Ramos (cell line): ENCODE data around the gene RNF126.

Experiments used
- in situ Hi-C: fragments of 300-500 bp; cut with MboI; formaldehyde crosslinking; loops from one replicate; pipeline ENCODE4 v1.14.3; 2022; ENCODE audit warnings: low sequenced_read_pairs; ENCODE audit not compliant: unreplicated experiment

The RNF126 gene

DNA sequence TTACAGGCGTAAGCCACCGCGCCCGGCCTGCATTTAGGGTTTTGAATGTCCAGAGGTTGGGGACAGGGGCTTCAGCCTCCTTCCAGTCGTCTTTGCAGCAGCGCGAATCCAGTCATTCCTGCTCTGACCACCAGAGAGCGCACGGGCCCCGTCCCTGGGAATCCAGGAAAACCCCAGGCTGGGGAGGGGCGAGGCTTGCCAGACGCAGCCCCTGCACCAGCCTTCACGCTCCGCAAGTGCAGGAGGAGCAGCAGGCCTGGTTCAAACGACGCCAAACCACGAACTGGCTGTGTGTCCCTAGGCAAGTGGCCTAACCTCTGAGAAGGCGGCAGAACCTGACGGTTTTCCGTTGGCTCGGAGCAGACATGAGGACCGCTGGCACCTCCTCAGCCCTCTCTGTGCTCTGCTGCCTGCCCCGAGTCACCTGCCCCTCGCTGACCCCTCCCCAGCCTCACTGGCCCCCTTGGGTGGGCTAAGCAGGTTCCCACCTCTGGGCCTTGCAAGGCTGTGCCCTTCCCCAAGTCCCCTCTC lies 2.0 kb upstream of the RNF126 start:
- in situ Hi-C loops, result loop anchor here (5.0 kb wide), 1 partner anchor 67 kb away; no protein-coding TSS in a partner anchor

DNA sequence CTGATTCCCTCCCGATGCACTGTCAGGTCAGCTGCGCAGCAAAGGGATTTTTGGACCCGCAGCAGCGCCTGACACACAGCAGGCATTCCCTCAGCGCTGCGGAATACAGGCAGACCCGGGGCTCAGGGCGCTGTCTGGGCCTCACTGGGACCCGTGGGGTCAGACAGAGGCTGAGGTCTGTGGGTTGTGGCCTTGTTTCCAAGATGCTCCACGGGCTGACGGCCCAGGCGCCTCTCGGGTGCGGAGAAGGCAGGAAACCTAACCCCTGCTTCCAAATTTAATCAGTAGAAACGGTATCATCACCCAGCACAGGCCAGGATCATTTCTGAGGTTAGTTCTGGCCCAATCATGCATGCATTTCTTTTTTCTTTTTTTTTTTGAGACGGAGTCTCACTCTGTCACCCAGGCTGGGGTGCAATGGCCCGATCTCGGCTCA lies 686 bp upstream of the RNF126 start:
- in situ Hi-C loops, result no loop called here

DNA sequence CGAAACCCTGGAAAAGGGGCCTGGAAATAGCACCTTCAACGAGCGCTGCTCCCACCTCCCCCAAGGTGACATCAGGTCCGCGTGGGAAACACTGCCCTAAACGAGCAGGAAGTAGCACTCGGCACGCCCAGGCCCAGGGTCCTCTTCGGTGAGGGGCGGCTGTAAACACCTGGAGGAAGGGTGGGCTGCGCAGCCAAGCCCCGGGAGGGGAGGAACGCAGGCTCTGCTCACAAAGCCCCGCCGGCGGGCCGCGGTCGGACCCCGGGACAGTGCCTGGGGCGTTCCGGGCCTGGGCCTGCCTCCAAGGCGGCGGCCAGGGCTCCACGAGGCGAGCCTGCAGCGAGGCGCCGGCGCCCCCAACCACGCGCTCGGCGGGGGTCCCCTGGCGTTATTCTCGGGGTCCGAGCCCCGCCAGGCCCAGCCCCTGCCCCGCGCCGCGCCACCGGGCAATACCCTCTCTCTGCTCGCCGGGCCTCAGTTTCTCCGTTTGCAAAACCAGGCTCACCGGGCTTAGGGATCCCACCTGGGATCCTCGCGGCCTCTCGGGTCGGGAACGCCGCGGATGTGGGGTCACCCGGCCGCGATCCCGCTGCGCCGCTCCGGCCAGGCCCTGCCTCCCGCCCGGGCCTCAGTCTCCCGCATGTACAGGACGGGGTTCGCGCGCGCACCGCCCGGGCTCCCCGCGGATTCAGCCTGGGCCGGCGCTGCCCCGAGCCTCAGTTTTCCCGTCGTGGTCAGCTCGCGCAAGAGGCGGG lies 630 bp downstream of the RNF126 start:
- in situ Hi-C loops, result no loop called here

DNA sequence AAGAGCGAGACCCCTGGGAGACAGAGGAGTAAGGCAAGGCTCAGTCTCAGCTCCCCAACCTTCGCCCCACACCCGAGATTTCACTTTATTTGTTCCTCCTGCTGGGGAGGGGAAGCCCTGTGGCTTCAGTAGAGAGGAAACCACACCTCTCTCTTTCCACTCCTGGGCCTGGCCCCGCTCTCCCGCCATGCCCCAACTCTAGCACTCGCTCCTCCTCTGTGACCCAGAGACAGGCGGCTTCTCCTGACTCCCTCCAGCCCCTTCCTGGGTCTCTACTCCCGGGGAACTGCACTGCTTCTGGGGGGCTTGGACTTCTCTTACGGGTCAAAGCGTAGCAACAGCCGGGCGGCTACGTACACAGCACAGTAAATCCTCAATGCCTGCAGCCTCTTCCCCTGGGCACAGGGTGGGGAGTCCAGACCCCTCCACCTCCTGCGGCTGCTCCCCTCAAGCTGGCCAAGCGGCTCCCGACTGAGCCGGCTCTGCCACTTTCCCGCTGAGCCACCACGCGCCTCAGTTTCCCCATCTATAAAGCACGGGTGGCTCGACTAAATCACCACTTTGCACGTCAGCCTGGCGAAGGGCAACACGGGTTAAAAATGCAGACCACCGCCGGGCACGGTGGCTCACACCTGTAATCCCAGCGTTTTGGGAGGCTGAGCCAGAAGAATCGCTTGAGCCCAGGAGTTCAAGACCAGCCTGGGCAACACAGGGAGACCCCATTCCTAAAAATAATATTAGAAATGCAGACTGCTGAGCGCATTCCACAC lies 1.4 kb downstream of the RNF126 start:
- in situ Hi-C loops, result no loop called here

DNA sequence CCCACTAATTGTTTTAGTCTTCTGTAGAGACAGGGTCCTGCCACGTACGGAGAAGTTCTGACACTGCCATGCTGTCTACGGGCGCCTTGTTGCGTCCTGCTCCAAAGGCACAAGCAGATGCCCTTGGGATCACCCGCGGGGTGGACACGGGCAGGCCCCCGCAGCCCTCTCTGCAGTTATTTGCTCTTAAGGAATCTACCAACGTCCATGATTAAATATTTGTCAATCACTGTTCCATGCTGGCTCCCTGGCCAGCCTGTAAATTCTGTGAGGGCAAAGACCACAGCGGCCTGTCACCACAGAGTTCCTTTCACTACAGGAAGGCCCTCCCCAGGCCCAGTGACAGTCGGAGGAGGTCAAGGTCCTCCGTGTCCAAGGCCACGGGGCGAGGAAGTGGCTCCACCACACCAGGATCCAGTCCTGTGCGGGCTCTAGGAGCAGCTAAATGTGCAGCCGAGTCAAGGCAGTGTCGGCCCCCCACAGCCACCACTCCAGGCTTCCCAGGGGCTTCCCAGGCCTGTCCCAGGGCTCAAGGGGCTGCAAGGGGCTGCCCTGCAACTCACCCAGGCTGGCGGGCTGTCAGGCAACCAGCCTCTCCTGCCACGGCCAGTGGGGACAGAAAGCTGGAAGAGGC lies 2.1 kb downstream of the RNF126 start:
- in situ Hi-C loops, result no loop called here

DNA sequence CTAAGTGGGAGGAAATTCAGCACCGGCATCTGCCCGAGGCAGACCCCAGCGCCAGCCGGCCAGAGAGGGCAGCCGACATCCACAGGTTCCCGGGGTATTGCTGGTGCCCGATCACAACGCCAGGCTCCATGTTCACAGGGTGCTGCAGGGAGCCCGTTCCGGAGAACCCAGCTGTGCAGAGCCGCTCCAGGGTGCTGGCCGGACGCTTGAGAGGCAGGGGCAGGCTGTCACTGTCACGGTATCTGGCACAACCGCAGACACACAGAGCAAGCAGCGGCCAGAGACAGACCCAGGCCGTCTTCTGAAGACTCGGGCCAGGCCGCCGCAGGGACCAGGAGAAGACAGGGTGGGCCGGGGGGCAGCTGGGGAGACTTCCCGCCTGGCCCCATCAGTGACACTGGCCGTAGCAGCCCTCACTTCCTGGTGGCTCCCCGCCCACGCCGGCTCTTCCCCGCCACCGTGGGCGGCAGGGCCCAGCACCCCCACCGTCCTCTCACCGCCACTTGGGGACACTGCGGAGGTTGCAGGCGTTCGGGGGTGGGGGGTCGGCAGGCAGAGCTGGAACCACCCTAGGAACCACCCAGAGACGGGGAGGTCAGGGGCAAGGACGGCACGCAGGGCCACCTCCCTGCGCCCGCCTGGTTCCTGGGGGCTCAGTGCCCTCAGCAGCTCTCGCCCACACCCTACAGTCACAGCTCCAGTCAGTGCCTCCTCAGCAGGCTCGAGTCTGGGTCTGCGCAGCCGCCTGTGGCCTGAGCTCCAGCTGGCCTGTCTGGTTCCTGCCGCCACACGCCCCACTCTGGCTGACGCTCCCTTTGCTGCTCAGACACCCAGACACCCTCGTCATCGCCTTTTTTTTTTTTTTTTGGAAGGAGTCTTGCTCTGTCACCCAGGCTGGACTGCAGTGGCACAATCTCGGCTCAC lies 3.8 kb downstream of the RNF126 start:
- in situ Hi-C loops, result no loop called here

DNA sequence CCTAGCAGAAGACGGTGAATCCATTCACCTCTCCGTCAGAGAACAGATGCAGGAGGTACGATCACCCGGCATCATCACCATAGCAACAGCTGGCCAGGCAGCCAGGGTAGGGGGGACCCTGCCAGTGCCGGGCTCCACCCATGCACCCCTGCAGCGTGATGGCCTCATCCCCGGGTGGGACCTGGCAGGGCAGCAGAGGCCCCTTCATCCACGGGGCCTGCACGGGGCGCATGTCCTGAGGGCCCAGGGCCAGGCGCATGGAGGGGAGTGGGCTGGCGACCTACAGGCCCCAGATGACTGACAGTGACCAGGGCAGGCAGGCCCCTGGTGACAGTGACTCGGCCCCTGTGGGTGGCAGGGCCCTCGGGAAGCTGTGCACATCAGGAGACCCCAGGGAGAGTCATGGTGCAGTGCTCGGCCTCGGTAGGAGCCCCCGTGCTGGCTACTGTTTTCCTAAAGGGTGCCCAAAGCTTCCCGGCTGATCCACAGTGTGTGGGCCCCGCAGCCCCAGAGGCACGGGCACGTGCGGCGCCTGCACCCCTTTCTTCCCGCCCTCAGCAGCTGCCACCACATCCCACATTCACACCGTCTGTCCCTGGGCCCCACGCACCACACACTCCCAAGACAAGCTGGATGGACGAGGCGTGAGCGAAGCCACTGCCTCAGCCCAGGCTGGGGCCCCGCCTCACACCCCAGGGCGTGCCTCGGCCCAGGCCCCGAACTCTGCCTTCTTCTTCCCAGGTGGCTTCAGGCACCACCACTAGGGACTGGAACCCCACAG lies 4.8 kb downstream of the RNF126 start:
- in situ Hi-C loops, result no loop called here

DNA sequence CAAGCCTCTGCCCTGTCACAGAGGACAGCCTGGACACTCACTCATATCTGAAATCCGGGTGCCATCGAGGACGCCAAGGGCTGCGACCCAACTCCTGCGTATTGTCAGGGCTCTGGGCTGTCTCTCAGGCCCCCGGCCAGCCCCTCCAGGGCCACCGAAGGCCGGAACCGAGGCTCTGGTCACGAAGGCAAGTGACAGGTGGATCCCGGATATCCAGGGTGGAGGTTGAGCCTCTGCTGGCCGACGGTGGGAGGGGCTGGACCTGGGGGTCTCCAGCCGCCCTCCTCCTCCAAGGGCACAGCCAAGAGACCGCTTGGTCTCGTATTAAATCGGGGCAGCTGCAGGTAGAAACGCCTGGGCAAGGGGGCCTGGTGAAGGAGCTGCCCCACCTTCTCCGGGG lies 5.4 kb downstream of the RNF126 start:
- in situ Hi-C loops, result no loop called here

DNA sequence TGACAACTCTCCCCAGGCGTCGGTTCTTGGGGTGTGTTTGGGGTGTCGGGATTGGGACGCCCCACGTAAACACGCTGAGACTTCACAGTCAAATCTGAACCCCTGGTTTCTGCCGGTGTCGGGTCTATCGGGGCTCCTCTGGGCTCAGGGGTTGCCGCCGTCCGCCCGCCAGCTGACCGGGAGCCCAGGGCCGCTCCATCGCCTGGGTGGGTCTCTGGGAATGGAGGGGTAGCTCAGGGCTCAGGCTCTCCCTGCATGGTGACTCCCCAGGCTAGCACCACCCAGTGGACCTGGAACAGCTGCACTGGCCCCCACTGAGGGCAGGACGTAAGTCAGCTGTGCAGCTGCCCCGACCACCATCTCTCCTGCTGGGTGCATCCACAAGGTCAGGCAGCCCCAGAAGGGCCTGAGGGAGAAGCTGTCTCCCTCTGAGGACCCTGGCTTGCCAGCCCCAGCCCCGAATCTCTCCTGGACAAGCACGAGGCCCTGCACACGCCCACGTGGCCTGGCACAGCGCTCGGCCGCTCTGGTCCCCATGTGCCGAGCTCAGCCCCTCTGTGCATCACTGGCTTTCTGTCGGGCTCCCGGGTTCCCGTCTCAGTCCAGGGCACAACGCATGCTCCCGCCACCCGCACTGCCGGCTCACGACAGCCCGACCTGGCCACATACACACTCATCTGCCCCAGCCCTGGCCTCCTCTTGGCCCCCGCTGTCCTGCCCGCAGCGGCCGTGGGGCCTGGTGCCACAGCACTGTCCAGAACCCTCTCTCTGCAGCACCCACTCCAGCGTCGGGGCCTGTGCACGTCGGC lies 6.1 kb downstream of the RNF126 start:
- in situ Hi-C loops, result no loop called here

DNA sequence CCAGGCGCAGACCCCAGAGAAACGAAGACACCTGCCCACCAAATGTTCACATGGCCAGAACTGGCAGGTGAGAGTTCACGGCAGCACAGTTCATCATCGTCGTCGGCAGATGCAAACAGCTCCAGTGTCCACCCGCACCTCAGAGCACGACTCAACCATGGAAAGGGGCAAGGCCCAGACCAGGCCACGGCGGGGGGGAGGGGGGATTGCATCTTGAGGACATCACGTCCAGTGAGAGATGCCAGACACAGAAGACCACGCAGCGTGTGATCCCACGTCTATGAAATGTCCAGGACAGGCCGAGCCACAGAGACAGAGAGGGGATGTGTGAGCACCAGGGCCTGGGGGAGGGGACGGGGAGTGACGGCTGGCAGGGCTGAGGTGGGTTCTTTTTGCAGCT lies 7.3 kb downstream of the RNF126 start:
- in situ Hi-C loops, result no loop called here

DNA sequence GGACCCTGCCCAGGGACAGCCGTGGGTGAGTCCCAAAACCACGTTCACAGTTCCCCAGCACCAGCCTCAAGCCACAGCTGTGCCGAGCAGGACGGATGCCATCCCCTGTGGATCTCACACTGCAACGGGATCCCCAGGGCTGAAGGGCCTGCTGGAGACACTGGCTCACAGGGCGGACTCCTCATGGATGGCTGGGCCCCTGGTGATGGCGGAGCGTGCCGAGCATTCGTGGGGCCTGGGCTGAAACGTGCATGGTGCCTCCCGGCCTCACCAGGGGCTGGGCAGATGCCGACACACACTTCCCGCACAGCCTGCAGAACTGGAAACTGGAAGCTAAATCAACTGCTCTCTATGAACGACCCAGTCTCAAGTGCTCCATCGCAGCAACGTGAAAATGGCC lies 9.6 kb downstream of the RNF126 start:
- in situ Hi-C loops, result no loop called here

DNA sequence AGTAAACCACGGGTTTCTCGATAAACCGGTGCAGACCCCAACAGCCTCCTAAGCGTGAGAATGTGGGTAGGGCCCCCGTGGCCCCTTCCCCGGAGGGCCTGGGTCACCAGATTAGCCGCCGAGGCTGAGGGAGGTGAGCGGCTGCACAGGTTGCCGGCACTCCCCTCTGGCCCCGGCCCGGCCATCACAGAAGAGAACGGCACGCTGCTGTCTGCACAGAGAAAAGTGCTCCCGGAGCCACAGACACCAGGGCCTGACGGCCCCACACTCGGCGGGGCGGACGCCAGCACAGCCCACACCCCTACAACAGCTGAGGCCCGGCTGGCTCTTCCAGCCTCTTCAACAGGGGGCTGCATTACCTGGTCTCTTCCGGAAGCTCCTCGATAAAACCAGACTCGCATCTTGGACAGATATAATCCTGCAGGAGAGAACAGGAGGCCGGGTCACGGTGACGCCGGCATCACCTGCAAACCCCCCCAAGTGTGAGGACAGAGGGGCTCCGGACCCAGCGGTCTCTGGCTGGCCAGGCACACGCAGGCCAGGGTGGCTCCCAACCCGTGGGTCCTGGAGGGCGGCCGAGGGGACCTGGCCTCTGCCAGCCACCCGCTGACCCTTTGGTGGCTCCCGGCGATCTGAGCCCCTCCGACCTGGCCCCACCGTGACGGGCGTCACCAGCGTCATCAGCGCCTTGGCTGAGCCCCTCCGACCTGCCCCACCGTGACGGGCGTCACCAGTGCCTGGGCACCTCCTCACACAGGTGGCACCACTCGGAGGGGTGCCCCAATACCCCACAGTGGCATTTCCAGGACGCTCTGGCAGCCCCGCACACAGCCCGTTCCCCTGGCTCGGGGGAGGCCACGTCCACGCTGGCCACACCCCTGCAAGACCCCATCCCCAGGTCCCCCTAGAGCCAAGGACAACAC lies 10.3 kb downstream of the RNF126 start:
- in situ Hi-C loops, result no loop called here

DNA sequence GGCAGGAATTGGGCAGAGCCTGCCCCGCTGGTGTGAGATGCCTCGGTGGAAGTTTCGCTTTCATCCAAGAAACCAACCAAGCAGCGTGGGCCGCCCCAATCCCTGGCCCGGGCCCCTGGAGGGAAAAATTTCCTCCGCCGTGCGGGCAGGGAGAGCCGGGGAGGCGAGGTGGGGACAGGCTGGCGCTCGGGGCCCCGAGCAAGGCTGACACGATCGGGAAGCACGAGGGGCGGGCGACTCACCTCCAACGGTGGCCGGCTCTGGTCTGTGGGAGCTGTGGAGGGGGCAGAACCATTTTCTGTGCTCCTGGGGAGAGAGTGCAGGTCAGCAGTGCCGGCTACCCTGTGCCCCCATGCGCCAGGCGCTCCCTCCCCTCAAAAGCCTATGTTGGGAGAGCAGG lies 11.0 kb downstream of the RNF126 start:
- in situ Hi-C loops, result no loop called here

DNA sequence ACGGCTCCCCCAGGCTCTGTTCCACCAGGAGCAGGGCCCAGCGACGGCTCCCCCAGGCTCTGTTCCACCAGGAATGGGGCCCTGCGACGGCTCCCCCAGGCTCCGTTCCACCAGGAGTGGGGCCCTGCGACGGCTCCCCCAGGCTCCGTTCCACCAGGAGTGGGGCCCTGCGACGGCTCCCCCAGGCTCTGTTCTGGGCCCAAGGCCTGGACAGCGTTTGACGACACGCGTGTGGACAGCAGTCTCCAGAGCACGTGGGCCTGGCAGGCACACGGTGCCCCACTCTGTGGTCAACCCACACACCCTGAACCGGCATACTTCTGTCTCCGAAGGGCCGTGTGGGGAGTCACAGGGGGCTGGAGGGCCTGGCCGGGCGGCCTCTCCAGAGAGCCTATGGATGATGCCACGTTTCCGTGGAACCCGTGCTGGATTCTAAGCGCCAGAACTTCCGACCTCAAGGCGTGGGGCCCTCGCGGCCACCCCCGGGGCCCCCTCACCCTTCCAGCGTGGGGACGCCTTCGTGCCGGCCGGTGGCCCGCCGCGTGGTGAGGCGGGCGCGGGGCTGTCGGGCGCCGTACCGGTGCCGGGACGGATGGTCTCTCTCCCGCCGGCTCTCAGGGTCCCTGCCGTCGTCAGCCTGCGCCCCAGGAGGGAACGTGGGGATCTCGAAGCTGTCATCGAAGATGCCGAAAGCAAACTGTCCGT lies 11.7 kb downstream of the RNF126 start:
- in situ Hi-C loops, result no loop called here

DNA sequence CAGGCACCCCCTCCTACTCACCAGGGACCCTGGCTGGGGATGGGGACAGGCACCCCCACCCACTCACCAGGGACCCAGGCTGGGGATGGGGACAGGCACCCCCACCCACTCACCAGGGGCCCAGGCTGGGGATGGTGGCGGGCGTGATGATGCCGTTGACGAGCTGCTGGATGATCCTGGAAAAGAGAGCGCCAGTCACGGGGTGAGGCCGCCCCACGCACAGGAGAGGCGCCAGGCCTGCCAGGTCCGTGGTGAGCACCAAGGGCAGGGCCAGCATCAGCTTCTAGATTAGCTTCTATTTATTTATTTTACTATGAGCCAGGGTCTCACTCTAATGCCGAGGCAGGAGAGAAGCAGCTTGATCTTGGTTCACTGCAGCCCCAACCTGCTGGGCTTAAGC lies 12.9 kb downstream of the RNF126 start:
- in situ Hi-C loops, result no loop called here

DNA sequence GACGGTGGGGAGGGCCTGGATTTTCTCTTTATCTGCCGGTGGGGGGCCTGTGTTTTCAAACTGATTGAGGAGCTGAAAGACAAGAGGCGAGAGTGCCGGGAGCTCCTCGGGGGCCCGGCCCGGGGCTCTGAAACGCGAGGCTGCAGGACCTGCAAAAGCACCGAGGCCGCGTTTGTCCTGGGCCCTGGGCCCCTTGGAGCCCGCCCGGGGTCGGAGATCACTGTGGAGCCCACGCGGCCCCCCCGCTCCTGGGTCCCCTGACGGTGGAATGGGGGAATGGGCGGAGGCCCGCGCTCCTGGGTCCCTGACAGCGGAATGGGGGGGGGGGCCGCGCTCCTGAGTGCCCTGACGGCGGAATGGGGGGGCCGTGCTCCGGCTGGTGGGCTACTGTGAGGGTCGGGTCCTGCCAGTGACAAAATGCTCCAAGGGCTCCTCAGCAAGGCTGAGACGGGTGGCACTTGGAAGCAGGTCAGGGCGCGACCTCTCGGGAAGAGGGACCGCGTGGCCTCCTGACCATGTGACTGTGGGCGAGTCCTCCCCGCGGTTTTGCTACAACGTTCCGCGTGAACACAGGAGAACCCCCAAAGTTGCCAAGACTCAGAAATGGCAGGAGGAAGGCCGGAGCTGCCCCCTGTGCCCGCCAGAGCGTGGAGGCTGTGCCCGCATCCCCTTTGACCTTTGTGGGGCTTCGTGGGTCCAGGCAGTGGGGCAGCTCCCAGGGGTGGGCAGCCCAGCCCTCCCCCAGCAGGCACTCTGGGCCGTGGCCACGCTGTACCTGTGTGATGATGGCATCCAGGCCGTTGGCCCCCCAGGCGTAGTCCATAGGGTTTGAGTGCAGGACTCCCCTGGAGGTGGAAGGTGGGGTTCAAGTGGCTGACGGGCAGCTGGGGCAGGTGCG lies 13.9 kb downstream of the RNF126 start:
- in situ Hi-C loops, result no loop called here
